Measurements from ENCODE around the gene SLC25A33. TPM values are rescaled to one million over a fixed set of nuclear protein-coding genes. Genes with fewer than 3 reads are reported as not detected.

SLC25A33 gene
- total and polyA plus RNA-seq, 2 donors (not counting 1 experiment from before 2014, with no cell fraction given): 2.3 to 5.0 TPM

GRCh38 chr1:9610548-9610947 lies 71.3 kb downstream of the SLC25A33 start:
- H3K4me2 ChIP-seq (replicated peaks; ENCODE audit: low read depth, low read length, poor library complexity, severe bottlenecking): no peak overlapping the region
- Mint-ChIP-seq H3K27me3 (no peaks in the 10 kb centered on the region), H3K27ac (no peak overlapping the region), H3K4me1 (no peaks in the 10 kb centered on the region), H3K4me3 (no peak overlapping the region), H3K9me3 (ENCODE audit: insufficient read depth) (no peaks in the 10 kb centered on the region)
- CTCF ChIA-PET: no interaction called here
- intact Hi-C loops (cut with micrococcal nuclease): no loop called here
- no peak overlapping the region for H2AFZ ChIP-seq (ENCODE audit: insufficient read depth, low read depth, low read length, poor library complexity, severe bottlenecking)
- WGBS (ENCODE audit: insufficient coverage): 97% methylated on average over 25 of the region's 25 CpGs
- ATAC-seq (ENCODE audit: low read depth): no peak
- no peaks in the 10 kb centered on the region for H4K20me1 ChIP-seq (ENCODE audit: control insufficient read depth, insufficient read depth, low read length, poor library complexity, severe bottlenecking)
- no peaks in the 10 kb centered on the region for H3K27me3 ChIP-seq (replicated peaks in 1 of 4; ENCODE audit: control extremely low read depth in 1 of 4, control insufficient read depth in 3 of 4, insufficient read depth in 4 of 4, low read length in 3 of 4)
- peaks cover 5% of the 10 kb centered on the region for H3K79me2 ChIP-seq (ENCODE audit: control insufficient read depth, insufficient read depth, low read length)
- H3K36me3 ChIP-seq (replicated peaks in 1 of 2; ENCODE audit: control extremely low read depth in 1 of 2, control insufficient read depth in 1 of 2, extremely low read depth in 1 of 2, insufficient read depth in 2 of 2, low read length in 1 of 2): peaks cover 0 to 15% of the 10 kb centered on the region in 2 experiments
- TF ChIP-seq EZH2 (IDR thresholded peaks at IDR 0.05; ENCODE audit: borderline replicate concordance, insufficient read depth, low read depth, low read length, poor library complexity, severe bottlenecking) (no peak), CTCF (IDR thresholded peaks at IDR 0.05) (no peak)
- H3K27ac ChIP-seq (ENCODE audit: low read length in 2 of 2): no peak overlapping the region
- no peaks in the 10 kb centered on the region for H3K9me3 ChIP-seq (ENCODE audit: control extremely low read depth in 1 of 3, control insufficient read depth in 2 of 3, insufficient read depth in 1 of 3, low read length in 2 of 3)
- H3K4me1 ChIP-seq (ENCODE audit: control insufficient read depth in 2 of 2, insufficient read depth in 2 of 2, low read length in 2 of 2): peaks cover under 1 to 4% of the 10 kb centered on the region in 2 donors
- H3K9ac ChIP-seq (ENCODE audit: low read length): no peak overlapping the region
- DNase-seq: no peak
- POLR2A ChIA-PET: no interaction called here
- no peak overlapping the region for H3K4me3 ChIP-seq (ENCODE audit: control extremely low read depth in 1 of 5, extremely low read depth in 1 of 5, insufficient read depth in 1 of 5, low read depth in 2 of 5, low read length in 4 of 5)

- Histone ChIP-seq H3K27me3 (replicated peaks in 1 of 4; ENCODE audit: control extremely low read depth in 1 of 4, control insufficient read depth in 3 of 4, insufficient read depth in 4 of 4, low read length in 3 of 4) (no peaks in the 10 kb centered on the region), H3K36me3 (replicated peaks in 1 of 2; ENCODE audit: control extremely low read depth in 1 of 2, control insufficient read depth in 1 of 2, extremely low read depth in 1 of 2, insufficient read depth in 2 of 2, low read length in 1 of 2) (peaks cover 0 to 15% of the 10 kb centered on the region in 2 experiments), H4K20me1 (ENCODE audit: control insufficient read depth, insufficient read depth, low read length, poor library complexity, severe bottlenecking) (no peaks in the 10 kb centered on the region), H3K9ac (ENCODE audit: low read length) (no peak overlapping the region), H3K27ac (ENCODE audit: low read length in 2 of 2) (no peak overlapping the region), H3K4me3 (ENCODE audit: control extremely low read depth in 1 of 5, extremely low read depth in 1 of 5, insufficient read depth in 1 of 5, low read depth in 2 of 5, low read length in 4 of 5) (no peak overlapping the region), H3K9me3 (ENCODE audit: control extremely low read depth in 1 of 3, control insufficient read depth in 2 of 3, insufficient read depth in 1 of 3, low read length in 2 of 3) (no peaks in the 10 kb centered on the region), H3K79me2 (ENCODE audit: control insufficient read depth, insufficient read depth, low read length) (peaks cover 10% of the 10 kb centered on the region), H3K4me1 (ENCODE audit: control insufficient read depth in 2 of 2, insufficient read depth in 2 of 2, low read length in 2 of 2) (peaks cover 4 to 9% of the 10 kb centered on the region in 2 donors), H3K4me2 (replicated peaks; ENCODE audit: low read depth, low read length, poor library complexity, severe bottlenecking) (no peak overlapping the region), H2AFZ (ENCODE audit: insufficient read depth, low read depth, low read length, poor library complexity, severe bottlenecking) (no peak overlapping the region)
- no peak overlapping the region for H3K4me3 Mint-ChIP-seq
- 88% methylated on average over 8 of the region's 13 CpGs for WGBS (ENCODE audit: insufficient coverage)
- TF ChIP-seq EZH2 (IDR thresholded peaks at IDR 0.05; ENCODE audit: borderline replicate concordance, insufficient read depth, low read depth, low read length, poor library complexity, severe bottlenecking) (no peak), CTCF (IDR thresholded peaks at IDR 0.05) (no peak)
- H3K4me1 Mint-ChIP-seq: peaks cover 2% of the 10 kb centered on the region
- ATAC-seq (ENCODE audit: low read depth) (no peak), DNase-seq (no peak)
- no peaks in the 10 kb centered on the region for H3K9me3 Mint-ChIP-seq (ENCODE audit: insufficient read depth)
- intact Hi-C loops (cut with micrococcal nuclease): no loop called here
- CTCF ChIA-PET: interaction anchor here (1.5 to 7.2 kb wide), 3 partner anchors 22 to 254 kb away, joined by 3 to 150 read pairs (median 4); no protein-coding TSS in a partner anchor
- H3K27me3 Mint-ChIP-seq: no peaks in the 10 kb centered on the region
- POLR2A ChIA-PET: no interaction called here
- no peak overlapping the region for H3K27ac Mint-ChIP-seq
These were observed 72.5 kb downstream of the SLC25A33 start for GRCh38 chr1:9611716-9612115.

Data from B cell (primary cell).